Endothelial cell (in vitro differentiated cells): Measurements from ENCODE around the gene A4GALT. TPM values are rescaled to one million over a fixed set of nuclear protein-coding genes. Genes with fewer than 3 reads are reported as not detected.

Experiments used
- DNase-seq: peaks from one replicate; pipeline ENCODE4 v3.0.0; 2021; ENCODE audit warnings: low spot score
- H3K27ac Mint-ChIP-seq: one replicate; pipeline ENCODE4 v1.8.0; 2021; ENCODE audit warnings: mixed read lengths, inconsistent platforms; ENCODE audit not compliant: unreplicated experiment
- H3K27me3 Mint-ChIP-seq: one replicate; pipeline ENCODE4 v1.8.0; 2021; ENCODE audit warnings: mild to moderate bottlenecking, moderate library complexity, mixed read lengths, inconsistent platforms; ENCODE audit not compliant: unreplicated experiment
- H3K36me3 Mint-ChIP-seq: one replicate; pipeline ENCODE4 v1.8.0; 2021; ENCODE audit warnings: mild to moderate bottlenecking, low read depth, mixed read lengths, inconsistent platforms; ENCODE audit not compliant: unreplicated experiment
- H3K4me1 Mint-ChIP-seq: one replicate; pipeline ENCODE4 v1.8.0; 2021; ENCODE audit warnings: mild to moderate bottlenecking, mixed read lengths, inconsistent platforms; ENCODE audit not compliant: unreplicated experiment
- H3K4me3 Mint-ChIP-seq: one replicate; pipeline ENCODE4 v1.8.0; 2021; ENCODE audit warnings: mild to moderate bottlenecking, mixed read lengths, inconsistent platforms; ENCODE audit not compliant: unreplicated experiment
- H3K9me3 Mint-ChIP-seq: one replicate; pipeline ENCODE4 v1.8.0; 2021; ENCODE audit warnings: mixed read lengths, inconsistent platforms; ENCODE audit not compliant: unreplicated experiment
- CTCF ChIP-seq: fragments of 200-600 bp; sonication (generic); IDR thresholded peaks from one replicate; pipeline ENCODE4 v1.5.0; 2021; ENCODE audit warnings: antibody characterized with exemption; ENCODE audit not compliant: unreplicated experiment
- total RNA-seq: library from RNA; stranded (reverse); fragmentation: NEBNext Ultra II Directional; extraction: Animal tissue kit (Norgen Biotek cat#: 25700); gene quantifications from one replicate; pipeline ENCODE4 v1.2.1, GENCODE V29; 2021; ENCODE audit not compliant: unreplicated experiment

The A4GALT gene
- total RNA-seq, 1 donor from 2014 or later, result 5.3 TPM

- H3K27ac Mint-ChIP-seq, result no peak overlapping the region
- DNase-seq, result no peak
- no peaks in the 10 kb centered on the region for H3K36me3 Mint-ChIP-seq
- H3K9me3 Mint-ChIP-seq, result no peaks in the 10 kb centered on the region
- no peak overlapping the region for H3K4me3 Mint-ChIP-seq
- peaks cover 3% of the 10 kb centered on the region for H3K27me3 Mint-ChIP-seq
- H3K4me1 Mint-ChIP-seq, result no peaks in the 10 kb centered on the region
- no peak for TF ChIP-seq CTCF
These were observed 66.1 kb downstream of the A4GALT start for GRCh38 chr22:42654436-42655073.

GRCh38 chr22:42653999-42654398 is 66.7 kb downstream of the A4GALT start:
- no peak for TF ChIP-seq CTCF
- H3K27ac Mint-ChIP-seq, result no peak overlapping the region
- no peaks in the 10 kb centered on the region for H3K9me3 Mint-ChIP-seq
- H3K27me3 Mint-ChIP-seq, result peaks cover 3% of the 10 kb centered on the region
- no peak overlapping the region for H3K4me3 Mint-ChIP-seq
- DNase-seq, result no peak
- H3K36me3 Mint-ChIP-seq, result no peaks in the 10 kb centered on the region
- no peaks in the 10 kb centered on the region for H3K4me1 Mint-ChIP-seq

- no peak for TF ChIP-seq CTCF
- peak overlapping the region; percentile 11 for H3K27ac Mint-ChIP-seq
- H3K9me3 Mint-ChIP-seq, result no peaks in the 10 kb centered on the region
- H3K4me3 Mint-ChIP-seq, result no peak overlapping the region
- H3K36me3 Mint-ChIP-seq, result peaks cover 4% of the 10 kb centered on the region
- H3K27me3 Mint-ChIP-seq, result peaks cover 6% of the 10 kb centered on the region
- no peak for DNase-seq
- peaks cover 15% of the 10 kb centered on the region for H3K4me1 Mint-ChIP-seq
These were observed 69.5 kb downstream of the A4GALT start for GRCh38 chr22:42651134-42651533.

GRCh38 chr22:42649246-42650099 is 71.2 kb downstream of the A4GALT start, which contains the start of gene CYB5R3:
Gene CYB5R3, minus strand, starts transcription at chr22:42649392. Its CDS starts 77 bp downstream, at chr22:42649315.
- H3K4me3 Mint-ChIP-seq, result peak within 1 kb of the TSS; percentile 100
- H3K36me3 Mint-ChIP-seq, result peaks cover 4% of the 10 kb centered on the region
- H3K27me3 Mint-ChIP-seq, result peaks cover 6% of the 10 kb centered on the region
- H3K4me1 Mint-ChIP-seq, result peaks cover 26% of the 10 kb centered on the region
- H3K9me3 Mint-ChIP-seq, result no peaks in the 10 kb centered on the region
- TF ChIP-seq CTCF, result no peak
- peak within 1 kb of the TSS; percentile 90 for H3K27ac Mint-ChIP-seq
- DNase-seq, result peak; percentile 88
